IMR-90 (cell line): ENCODE measurements around the gene SF3A2. TPM values are rescaled to one million over a fixed set of nuclear protein-coding genes. Genes with fewer than 3 reads are reported as not detected.

Source experiments
- ATAC-seq: fragments of 200-7000 bp; cut with Tn5 transposase; 2 replicates; pipeline ENCODE4 v1.9.1; 2020; ENCODE audit warnings: low read depth, mild to moderate bottlenecking, moderate library complexity
- BruUV-seq: library from RNA; stranded (reverse); fragments of 400-500 nt; replicated peaks from 2 replicates; lab custom pipeline; 2021; lab: Mats Ljungman, UMichigan
- CTCF ChIA-PET: fragments of 300-600 bp; formaldehyde crosslinking; extraction: SDS; loops from one replicate; lab custom pipeline; 2021; ENCODE audit warnings: antibody characterized with exemption; lab: Yijun Ruan, JAX
- POLR2A ChIA-PET: fragments of 300-600 bp; sonication (Branson Sonifier 250); formaldehyde crosslinking; loops from one replicate; lab custom pipeline; 2022; ENCODE audit warnings: antibody characterized with exemption; ENCODE audit not compliant: unreplicated experiment; lab: Charles Lee
- DNase-seq: peaks from one replicate; pipeline ENCODE4 v3.0.0; 2013
- H2AFZ ChIP-seq: replicated peaks from 2 replicates; pipeline ENCODE3; 2013; ENCODE audit warnings: low read length, mild to moderate bottlenecking; ENCODE audit not compliant: poor library complexity
- H2AK5ac ChIP-seq: 2 replicates; pipeline ENCODE4 v1.6.1; 2013; ENCODE audit warnings: low read depth, low read length, inconsistent platforms
- H2AK9ac ChIP-seq: replicated peaks from 2 replicates; pipeline ENCODE3; 2013; ENCODE audit warnings: mild to moderate bottlenecking, low read depth, low read length, moderate library complexity; ENCODE audit not compliant: poor library complexity
- H2BK120ac ChIP-seq: 2 replicates; pipeline ENCODE4 v1.6.1; 2013; ENCODE audit warnings: low read depth, low read length, inconsistent platforms
- H2BK15ac ChIP-seq: 3 replicates; pipeline ENCODE4 v1.6.1; 2013; ENCODE audit warnings: low read depth, low read length, inconsistent platforms
- H2BK20ac ChIP-seq: 2 replicates; pipeline ENCODE4 v1.6.1; 2013; ENCODE audit warnings: low read depth, mild to moderate bottlenecking, inconsistent platforms, low read length, moderate library complexity
- H2BK5ac ChIP-seq: 2 replicates; pipeline ENCODE4 v1.6.1; 2013; ENCODE audit warnings: mild to moderate bottlenecking, low read depth, low read length, inconsistent platforms; ENCODE audit not compliant: poor library complexity, severe bottlenecking
- H3K14ac ChIP-seq: replicated peaks from 2 replicates; pipeline ENCODE4 v1.6.1; 2013; ENCODE audit warnings: low read depth, low read length, inconsistent platforms
- H3K18ac ChIP-seq: 2 replicates; pipeline ENCODE4 v1.6.1; 2013; ENCODE audit warnings: low read depth, low read length, control low read depth
- H3K23ac ChIP-seq: 2 replicates; pipeline ENCODE4 v1.6.1; 2013; ENCODE audit warnings: low read depth, low read length, inconsistent platforms
- H3K27ac ChIP-seq: 2 replicates; pipeline ENCODE4 v1.5.1; 2013; ENCODE audit warnings: mild to moderate bottlenecking, control low read depth, low read length; ENCODE audit not compliant: insufficient read depth
- H3K27me3 ChIP-seq: 2 replicates; pipeline ENCODE4 v1.6.1; 2013; ENCODE audit warnings: low read length; ENCODE audit not compliant: control insufficient read depth, insufficient read depth
- H3K36me3 ChIP-seq: 2 replicates; pipeline ENCODE4 v1.6.1; 2013; ENCODE audit warnings: low read length, mixed read lengths; ENCODE audit not compliant: control insufficient read depth, insufficient read depth
- H3K4ac ChIP-seq: 2 replicates; pipeline ENCODE4 v1.6.1; 2013; ENCODE audit warnings: low read depth, low read length, inconsistent platforms
- H3K4me1 ChIP-seq: 2 replicates; pipeline ENCODE4 v1.6.1; 2013; ENCODE audit warnings: low read length, mixed read lengths; ENCODE audit not compliant: control insufficient read depth, insufficient read depth
- H3K4me2 ChIP-seq: 2 replicates; pipeline ENCODE4 v1.6.1; 2013; ENCODE audit warnings: low read depth, mild to moderate bottlenecking, control low read depth, low read length, moderate library complexity
- H3K4me3 ChIP-seq: 2 replicates; pipeline ENCODE4 v1.5.1; 2013; ENCODE audit warnings: low read depth, mild to moderate bottlenecking, control low read depth, low read length, moderate library complexity; ENCODE audit not compliant: insufficient read depth
- H3K56ac ChIP-seq: 2 replicates; pipeline ENCODE4 v1.6.1; 2013; ENCODE audit warnings: low read length, inconsistent platforms; ENCODE audit not compliant: insufficient read depth; ENCODE audit errors: extremely low read depth
- H3K79me1 ChIP-seq, 2 experiments: 2 replicates each; pipeline ENCODE4 v1.6.1; 2013; ENCODE audit warnings: low read length in 2 of 2, inconsistent platforms in 1 of 2, low read depth in 1 of 2
- H3K9ac ChIP-seq: 2 replicates; pipeline ENCODE4 v1.6.1; 2013; ENCODE audit warnings: low read depth, low read length, control low read depth
- H3K9me1 ChIP-seq: 2 replicates; pipeline ENCODE4 v1.6.1; 2013; ENCODE audit warnings: low read length, inconsistent platforms; ENCODE audit not compliant: insufficient read depth
- H3K9me3 ChIP-seq: 2 replicates; pipeline ENCODE4 v1.6.1; 2013; ENCODE audit warnings: low read length; ENCODE audit not compliant: control insufficient read depth, insufficient read depth
- H4K20me1 ChIP-seq: 2 replicates; pipeline ENCODE4 v1.6.1; 2013; ENCODE audit warnings: low read length, inconsistent platforms; ENCODE audit not compliant: insufficient read depth
- H4K5ac ChIP-seq: 2 replicates; pipeline ENCODE4 v1.6.1; 2013; ENCODE audit warnings: mild to moderate bottlenecking, low read depth, low read length, control low read depth
- H4K8ac ChIP-seq, 2 experiments: 2 replicates each; pipeline ENCODE4 v1.6.1; 2013; ENCODE audit warnings: low read depth in 2 of 2, low read length in 2 of 2, control low read depth in 1 of 2, inconsistent platforms in 1 of 2
- H4K91ac ChIP-seq: 2 replicates; pipeline ENCODE4 v1.6.1; 2013; ENCODE audit warnings: low read depth, low read length, inconsistent platforms; ENCODE audit not compliant: insufficient read depth
- CHD1 ChIP-seq: IDR thresholded peaks from 2 replicates; pipeline ENCODE4 v1.6.1; 2012; ENCODE audit warnings: low read depth, low read length, improper control_type of control experiment
- MAFK ChIP-seq: IDR thresholded peaks from 2 replicates; pipeline ENCODE4 v1.6.1; 2012; ENCODE audit warnings: low read depth, low read length, improper control_type of control experiment
- WGBS, 2 experiments: methylation state at CpG; one replicate each; pipeline versions ENCODE4 v1.1.5 to v1.1.7; 2013; ENCODE audit warnings: missing lambda C conversion rate in 2 of 2; ENCODE audit not compliant: insufficient read length in 1 of 2; ENCODE audit errors: extremely low coverage in 2 of 2; 5-methylcytosine and 5-hydroxymethylcytosine counted together
- dilution Hi-C: fragments of 300-500 bp; cut with HindIII; formaldehyde crosslinking; loops from one replicate; pipeline ENCODE4 v1.14.3; 2018; ENCODE audit warnings: low sequenced_read_pairs; ENCODE audit not compliant: unreplicated experiment
- in situ Hi-C: fragments of 300-500 bp; cut with MboI; formaldehyde crosslinking; loops from 3 replicates; pipeline ENCODE4 v1.14.3; 2019; ENCODE audit warnings: low sequenced_read_pairs, inconsistent platforms, mixed read lengths
- intact Hi-C: fragments of 100-400 bp; cut with micrococcal nuclease; formaldehyde crosslinking; loops from 2 replicates; pipeline ENCODE4 v1.10.0; 2022
- polyA plus RNA-seq, 3 experiments: library from polyadenylated mRNA; depleted of rRNA; stranded (reverse); fragments of >200 nt; gene quantifications; 2 replicates each; pipeline ENCODE4 v1.2.3, GENCODE V29; 2012; ENCODE audit warnings: low replicate concordance in 1 of 3
- total RNA-seq: library from RNA; depleted of rRNA; stranded (reverse); fragments of >200 nt; gene quantifications from 2 replicates; pipeline ENCODE4 v1.2.3, GENCODE V29; 2012
- TF ChIP-seq, protein P1 (sequence below): fragments of 150-350 bp; IDR thresholded peaks from 2 replicates; pipeline ENCODE4 v1.6.1; 2017; ENCODE audit warnings: mild to moderate bottlenecking, antibody characterized with exemption, low read length, low read depth

The SF3A2 gene
- total and polyA plus RNA-seq, 2 of the 4 experiments (the other 2 are of a cell fraction): 4.8 to 34.5 TPM

DNA sequence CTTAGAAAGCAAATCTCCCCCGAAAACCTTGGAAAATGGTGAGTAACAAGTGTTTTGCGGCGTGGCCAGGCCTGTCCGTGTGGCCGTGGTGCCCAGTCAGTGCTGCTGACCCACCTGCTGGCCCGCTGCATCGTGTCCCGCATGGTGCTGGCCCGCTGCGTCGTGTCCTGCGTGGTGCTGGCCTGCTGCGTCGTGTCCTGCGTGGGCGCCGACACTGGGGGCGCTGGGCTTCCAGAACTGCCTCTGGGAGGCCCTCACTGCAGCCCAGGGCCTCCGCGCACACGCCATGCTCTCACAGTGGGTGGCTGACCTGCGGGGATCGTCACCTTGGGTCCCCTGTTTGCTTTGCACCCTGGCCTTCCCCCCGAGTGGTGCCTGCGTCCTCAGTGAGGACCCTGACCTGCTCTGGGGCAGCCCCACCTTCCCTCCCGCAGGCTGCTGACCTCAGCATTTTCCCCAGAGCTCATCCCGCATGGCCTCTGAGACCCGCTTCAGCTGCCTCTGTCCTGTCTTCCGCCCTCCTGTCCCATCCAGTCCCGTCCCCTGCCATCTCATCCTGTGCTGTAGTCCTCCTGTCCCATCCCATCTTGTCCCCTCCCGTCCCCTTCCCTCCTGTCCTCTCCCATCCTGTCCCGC, 11.1 kb upstream of the SF3A2 start:
- H3K23ac ChIP-seq: no peak overlapping the region
- no peaks in the 10 kb centered on the region for H3K4me1 ChIP-seq
- H2BK20ac ChIP-seq: no peak overlapping the region
- H3K18ac ChIP-seq: no peak overlapping the region
- H3K27me3 ChIP-seq: no peaks in the 10 kb centered on the region
- WGBS, 2 experiments: 95% methylated on average over 24 of the region's 32 CpGs; no CpG with 5 or more reads in 1 of the 2 experiments
- ChIA-PET CTCF (no interaction called here), POLR2A (no interaction called here)
- no peaks in the 10 kb centered on the region for H3K9me1 ChIP-seq
- no peak overlapping the region for H3K56ac ChIP-seq
- H3K27ac ChIP-seq: no peak overlapping the region
- H2BK5ac ChIP-seq: no peak overlapping the region
- no TSS peak for BruUV-seq
- peaks cover 73% of the 10 kb centered on the region for H3K36me3 ChIP-seq
- in situ Hi-C loops: no loop called here
- H3K4me2 ChIP-seq: no peak overlapping the region
- ATAC-seq (no peak), DNase-seq (no peak)
- dilution Hi-C loops: no loop called here
- no peak overlapping the region for H2AFZ ChIP-seq
- no peak overlapping the region for H3K4ac ChIP-seq
- TF ChIP-seq MAFK (peak; percentile 94), CHD1 (no peak)
- TF ChIP-seq, protein P1, sequence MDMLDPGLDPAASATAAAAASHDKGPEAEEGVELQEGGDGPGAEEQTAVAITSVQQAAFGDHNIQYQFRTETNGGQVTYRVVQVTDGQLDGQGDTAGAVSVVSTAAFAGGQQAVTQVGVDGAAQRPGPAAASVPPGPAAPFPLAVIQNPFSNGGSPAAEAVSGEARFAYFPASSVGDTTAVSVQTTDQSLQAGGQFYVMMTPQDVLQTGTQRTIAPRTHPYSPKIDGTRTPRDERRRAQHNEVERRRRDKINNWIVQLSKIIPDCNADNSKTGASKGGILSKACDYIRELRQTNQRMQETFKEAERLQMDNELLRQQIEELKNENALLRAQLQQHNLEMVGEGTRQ: no peak
- H4K91ac ChIP-seq: no peak overlapping the region
- H2BK120ac ChIP-seq: no peak overlapping the region
- H4K20me1 ChIP-seq: peaks cover 12% of the 10 kb centered on the region
- intact Hi-C loops: no loop called here
- no peak overlapping the region for H3K4me3 ChIP-seq
- H3K9ac ChIP-seq: no peak overlapping the region
- no peak overlapping the region for H2AK9ac ChIP-seq
- H2AK5ac ChIP-seq: no peak overlapping the region
- H4K8ac ChIP-seq: no peak overlapping the region
- H2BK15ac ChIP-seq: no peak overlapping the region
- no peak overlapping the region for H4K5ac ChIP-seq
- no peak overlapping the region for H3K14ac ChIP-seq
- H3K9me3 ChIP-seq: no peaks in the 10 kb centered on the region
- peaks cover 9 to 14% of the 10 kb centered on the region in 2 experiments for H3K79me1 ChIP-seq
